ENCODE measurements around the gene LRP1. TPM values are rescaled to one million over a fixed set of nuclear protein-coding genes. Genes with fewer than 3 reads are reported as not detected.

The LRP1 gene
- total RNA-seq, 1 donor from 2014 or later, result 221 TPM

DNA sequence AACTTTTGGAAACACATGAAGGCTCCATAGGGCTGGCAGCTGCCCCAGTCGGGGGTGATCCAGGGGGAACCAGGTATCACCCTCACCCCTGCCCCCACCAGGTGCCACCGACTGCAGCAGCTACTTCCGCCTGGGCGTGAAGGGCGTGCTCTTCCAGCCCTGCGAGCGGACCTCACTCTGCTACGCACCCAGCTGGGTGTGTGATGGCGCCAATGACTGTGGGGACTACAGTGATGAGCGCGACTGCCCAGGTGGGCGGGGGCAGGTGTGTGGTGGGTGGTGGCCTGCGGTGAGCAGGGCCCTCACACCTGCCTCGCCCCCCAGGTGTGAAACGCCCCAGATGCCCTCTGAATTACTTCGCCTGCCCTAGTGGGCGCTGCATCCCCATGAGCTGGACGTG, 66.0 kb downstream of the LRP1 start:
- DNase-seq, result no peak

DNA sequence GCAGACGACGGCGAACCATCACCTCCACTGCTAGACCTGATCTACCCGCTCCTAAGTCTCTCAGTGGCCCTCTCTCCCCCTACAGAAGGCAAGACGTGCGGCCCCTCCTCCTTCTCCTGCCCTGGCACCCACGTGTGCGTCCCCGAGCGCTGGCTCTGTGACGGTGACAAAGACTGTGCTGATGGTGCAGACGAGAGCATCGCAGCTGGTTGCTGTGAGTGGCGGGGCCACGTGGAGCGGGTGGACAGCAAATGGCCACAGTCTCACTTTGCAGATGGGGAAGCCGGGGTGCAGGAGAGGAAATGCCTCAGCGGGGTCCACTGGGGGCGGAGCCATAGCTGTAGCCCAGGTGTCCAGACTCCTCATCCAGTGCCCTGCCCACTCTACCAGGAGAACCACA, 66.9 kb downstream of the LRP1 start:
- DNase-seq, result no peak

DNA sequence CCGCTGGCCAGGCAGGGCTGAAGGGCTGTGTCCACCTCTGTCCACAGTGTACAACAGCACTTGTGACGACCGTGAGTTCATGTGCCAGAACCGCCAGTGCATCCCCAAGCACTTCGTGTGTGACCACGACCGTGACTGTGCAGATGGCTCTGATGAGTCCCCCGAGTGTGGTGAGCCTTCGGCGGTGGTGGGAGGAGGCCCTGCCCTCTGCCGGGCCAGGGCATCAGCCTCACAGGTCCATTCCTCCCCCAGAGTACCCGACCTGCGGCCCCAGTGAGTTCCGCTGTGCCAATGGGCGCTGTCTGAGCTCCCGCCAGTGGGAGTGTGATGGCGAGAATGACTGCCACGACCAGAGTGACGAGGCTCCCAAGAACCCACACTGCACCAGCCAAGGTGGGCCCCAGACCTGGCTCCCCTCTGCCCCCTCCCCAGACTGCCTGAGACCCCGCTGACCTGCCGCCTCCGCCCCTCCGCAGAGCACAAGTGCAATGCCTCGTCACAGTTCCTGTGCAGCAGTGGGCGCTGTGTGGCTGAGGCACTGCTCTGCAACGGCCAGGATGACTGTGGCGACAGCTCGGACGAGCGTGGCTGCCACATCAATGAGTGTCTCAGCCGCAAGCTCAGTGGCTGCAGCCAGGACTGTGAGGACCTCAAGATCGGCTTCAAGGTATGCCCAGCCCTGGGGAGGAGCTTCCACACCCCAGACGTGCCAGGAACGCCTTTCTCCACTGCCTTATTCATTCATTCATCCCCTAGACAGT, 67.5 kb downstream of the LRP1 start:
- no peak for DNase-seq

DNA sequence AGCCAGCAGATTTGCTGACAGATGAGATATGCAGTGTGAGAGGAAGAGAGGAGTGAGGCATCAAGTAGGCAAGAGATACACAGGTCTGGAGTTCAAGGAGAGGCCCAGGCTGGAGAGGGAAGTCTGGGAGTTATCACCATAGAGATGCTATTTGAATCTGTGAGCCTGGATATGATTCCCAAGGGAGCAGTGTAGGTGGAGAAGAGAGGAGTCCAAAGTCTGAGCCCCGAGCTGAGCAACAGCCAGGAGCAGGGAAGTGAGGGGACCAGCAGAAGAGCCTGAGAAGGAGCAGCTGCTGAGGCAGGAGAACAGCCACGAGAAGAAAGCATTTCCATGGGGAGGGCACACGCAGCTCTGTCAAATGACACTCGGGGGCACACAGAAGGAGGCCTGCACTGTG, 68.2 kb downstream of the LRP1 start:
- no peak for DNase-seq

DNA sequence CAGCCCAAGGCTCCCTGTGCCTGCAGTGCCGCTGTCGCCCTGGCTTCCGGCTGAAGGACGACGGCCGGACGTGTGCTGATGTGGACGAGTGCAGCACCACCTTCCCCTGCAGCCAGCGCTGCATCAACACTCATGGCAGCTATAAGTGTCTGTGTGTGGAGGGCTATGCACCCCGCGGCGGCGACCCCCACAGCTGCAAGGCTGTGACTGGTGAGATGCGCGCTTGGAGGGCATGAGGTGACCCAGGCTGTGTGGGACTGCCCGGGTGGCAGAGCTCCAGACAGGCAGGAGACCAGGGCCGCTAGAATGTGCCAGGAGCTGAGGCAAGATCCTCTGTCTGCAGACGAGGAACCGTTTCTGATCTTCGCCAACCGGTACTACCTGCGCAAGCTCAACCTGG, 68.7 kb downstream of the LRP1 start:
- DNase-seq, result no peak

DNA sequence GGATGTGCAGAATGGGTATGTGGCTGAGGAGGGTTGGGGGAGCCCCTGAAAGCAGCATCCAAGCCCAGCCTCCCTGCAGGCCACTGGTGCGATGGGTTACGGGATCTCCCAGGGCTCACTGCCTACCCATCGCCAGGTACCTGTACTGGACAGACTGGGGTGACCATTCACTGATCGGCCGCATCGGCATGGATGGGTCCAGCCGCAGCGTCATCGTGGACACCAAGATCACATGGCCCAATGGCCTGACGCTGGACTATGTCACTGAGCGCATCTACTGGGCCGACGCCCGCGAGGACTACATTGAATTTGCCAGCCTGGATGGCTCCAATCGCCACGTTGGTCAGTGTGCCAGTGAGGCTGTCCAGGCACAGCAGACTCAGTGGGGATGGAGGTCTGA, 70.0 kb downstream of the LRP1 start:
- DNase-seq, result no peak

DNA sequence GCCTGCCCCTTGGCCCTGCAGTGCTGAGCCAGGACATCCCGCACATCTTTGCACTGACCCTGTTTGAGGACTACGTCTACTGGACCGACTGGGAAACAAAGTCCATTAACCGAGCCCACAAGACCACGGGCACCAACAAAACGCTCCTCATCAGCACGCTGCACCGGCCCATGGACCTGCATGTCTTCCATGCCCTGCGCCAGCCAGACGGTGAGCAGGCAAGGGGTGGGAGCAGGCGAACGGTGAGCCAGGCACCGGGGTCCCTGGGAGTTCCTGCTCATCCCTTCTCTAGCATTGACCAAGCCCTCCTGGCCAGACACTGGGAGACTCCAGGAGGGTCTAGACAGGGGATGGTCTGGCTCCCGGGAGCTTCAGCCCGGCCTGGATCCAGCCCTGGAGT, 70.9 kb downstream of the LRP1 start:
- no peak for DNase-seq

DNA sequence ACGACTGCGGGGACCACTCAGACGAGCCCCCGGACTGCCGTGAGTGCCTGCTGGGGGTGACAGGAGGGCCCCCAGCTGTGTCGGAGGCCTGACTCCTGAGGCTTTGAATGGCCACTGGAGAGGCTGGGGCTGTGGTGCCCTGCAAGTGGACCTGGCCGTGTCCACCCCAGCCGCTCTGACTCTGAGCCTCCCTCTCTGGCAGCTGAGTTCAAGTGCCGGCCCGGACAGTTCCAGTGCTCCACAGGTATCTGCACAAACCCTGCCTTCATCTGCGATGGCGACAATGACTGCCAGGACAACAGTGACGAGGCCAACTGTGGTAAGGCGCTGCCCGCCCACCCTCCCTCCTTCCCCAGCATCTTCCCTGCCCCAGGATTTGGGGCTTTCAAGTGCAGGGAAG, 72.2 kb downstream of the LRP1 start:
- DNase-seq, result no peak

DNA sequence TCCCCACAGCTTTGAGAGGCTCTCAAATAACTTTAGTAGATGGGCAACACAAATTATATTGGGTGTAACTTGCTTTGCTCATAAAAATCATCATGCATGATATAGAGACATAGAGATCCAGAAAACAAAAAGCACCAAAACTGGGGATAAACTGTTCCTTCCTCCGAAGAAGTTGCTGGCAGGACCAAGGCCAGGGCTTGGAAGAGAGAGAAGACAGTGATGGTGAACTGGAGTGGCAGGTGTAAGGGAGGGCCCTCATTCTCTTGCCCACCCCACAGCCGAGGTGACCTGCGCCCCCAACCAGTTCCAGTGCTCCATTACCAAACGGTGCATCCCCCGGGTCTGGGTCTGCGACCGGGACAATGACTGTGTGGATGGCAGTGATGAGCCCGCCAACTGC, 72.9 kb downstream of the LRP1 start:
- no peak for DNase-seq

DNA sequence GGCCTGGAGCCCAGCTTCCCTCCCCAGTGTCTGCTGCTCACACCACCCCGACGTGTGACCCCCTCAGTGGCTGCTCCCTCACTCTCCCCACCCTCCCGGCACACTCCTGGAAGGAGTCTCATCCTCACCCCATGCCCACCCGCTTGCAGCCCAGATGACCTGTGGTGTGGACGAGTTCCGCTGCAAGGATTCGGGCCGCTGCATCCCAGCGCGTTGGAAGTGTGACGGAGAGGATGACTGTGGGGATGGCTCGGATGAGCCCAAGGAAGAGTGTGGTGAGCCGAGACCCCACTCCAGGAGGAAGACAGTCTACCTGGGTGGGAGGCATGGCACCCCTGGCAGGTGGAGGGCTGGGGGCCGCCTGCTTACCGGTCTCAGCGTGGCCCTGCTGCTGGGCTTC, 73.3 kb downstream of the LRP1 start:
- no peak for DNase-seq

DNA sequence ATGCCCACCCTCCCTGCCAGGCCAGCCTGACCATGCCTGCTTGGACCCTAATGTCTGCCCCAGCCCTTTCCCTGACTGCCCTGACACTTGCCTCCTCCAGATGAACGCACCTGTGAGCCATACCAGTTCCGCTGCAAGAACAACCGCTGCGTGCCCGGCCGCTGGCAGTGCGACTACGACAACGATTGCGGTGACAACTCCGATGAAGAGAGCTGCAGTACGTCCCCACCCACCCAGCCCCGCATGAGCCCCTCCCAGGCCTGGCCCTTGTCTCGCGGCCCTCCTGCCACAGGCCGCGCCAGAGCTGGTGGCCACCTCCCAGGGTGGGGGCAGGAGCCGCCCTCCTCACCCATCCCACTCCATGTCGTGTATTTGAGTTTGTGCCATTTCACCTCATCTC, 74.0 kb downstream of the LRP1 start:
- DNase-seq, result no peak

DNA sequence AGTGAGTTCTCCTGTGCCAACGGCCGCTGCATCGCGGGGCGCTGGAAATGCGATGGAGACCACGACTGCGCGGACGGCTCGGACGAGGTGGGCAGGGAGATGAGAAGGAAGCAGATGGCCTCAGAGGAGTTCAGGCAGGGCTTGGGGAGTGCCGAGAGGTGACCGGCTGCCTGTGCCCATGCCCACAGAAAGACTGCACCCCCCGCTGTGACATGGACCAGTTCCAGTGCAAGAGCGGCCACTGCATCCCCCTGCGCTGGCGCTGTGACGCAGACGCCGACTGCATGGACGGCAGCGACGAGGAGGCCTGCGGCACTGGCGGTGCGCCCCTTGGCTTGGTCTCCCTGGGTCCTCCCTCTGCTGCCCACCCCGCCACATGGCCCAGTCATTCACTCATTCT, 74.9 kb downstream of the LRP1 start:
- DNase-seq, result no peak

DNA sequence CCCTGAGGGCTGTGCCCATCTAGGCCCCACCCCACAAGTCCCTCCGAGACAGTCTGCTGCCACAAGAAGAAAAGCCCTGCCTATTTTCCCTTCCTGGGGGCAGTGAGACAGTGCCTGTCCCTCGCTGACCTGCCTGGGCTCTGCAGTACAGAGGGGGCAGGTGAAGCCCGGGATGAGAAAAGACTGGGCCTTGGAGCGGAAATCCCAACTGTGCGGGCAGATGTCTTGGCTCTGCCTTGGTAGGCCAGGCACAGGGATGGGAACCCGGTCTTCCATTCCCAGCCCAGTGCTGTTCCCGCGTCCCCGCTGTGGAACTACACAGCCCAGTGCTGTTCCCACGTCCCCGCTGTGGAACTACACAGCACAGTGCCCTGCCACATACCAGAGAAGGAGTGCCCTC, 75.5 kb downstream of the LRP1 start:
- no peak for DNase-seq

DNA sequence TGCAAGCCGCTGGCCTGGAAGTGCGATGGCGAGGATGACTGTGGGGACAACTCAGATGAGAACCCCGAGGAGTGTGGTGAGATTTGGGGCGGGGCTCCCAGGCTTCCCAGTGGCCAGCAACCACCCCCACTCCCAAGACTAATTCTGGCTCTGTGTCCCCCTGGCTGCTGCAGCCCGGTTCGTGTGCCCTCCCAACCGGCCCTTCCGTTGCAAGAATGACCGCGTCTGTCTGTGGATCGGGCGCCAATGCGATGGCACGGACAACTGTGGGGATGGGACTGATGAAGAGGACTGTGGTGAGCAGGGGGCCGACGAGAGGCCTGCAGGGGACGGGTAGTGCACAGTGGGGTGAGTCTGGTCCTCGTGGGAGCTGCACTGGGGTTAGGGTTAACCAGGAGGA, 76.2 kb downstream of the LRP1 start:
- DNase-seq, result no peak

DNA sequence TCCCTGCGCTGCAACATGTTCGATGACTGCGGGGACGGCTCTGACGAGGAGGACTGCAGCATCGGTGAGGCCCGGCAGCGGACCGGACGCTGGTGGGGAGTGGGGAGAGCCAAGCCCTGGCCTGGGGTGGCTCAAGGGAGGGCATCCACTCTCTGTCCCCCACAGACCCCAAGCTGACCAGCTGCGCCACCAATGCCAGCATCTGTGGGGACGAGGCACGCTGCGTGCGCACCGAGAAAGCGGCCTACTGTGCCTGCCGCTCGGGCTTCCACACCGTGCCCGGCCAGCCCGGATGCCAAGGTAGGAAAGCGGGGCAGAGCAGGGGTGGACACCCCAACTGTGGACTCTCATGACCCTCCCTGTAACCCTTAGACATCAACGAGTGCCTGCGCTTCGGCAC, 76.9 kb downstream of the LRP1 start:
- no peak for DNase-seq

DNA sequence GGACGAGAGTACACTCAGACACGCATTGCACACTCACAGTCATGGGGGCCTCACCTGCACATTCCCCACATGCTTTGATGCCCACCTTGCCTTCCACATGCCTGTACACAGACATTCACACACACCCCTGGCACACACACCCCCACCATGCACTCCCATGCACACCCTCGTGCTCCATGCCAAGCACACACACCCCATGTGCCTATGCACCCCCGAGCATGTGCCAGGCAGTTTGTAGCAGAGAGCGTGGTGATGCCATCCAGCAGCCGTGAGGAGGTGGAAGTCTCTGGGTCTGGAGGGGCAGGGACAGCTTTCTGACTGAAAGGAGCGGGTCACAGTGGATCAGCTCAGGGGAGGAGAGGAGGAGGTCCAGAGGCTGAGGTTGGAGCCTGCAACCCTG, 77.6 kb downstream of the LRP1 start:
- no peak for DNase-seq

DNA sequence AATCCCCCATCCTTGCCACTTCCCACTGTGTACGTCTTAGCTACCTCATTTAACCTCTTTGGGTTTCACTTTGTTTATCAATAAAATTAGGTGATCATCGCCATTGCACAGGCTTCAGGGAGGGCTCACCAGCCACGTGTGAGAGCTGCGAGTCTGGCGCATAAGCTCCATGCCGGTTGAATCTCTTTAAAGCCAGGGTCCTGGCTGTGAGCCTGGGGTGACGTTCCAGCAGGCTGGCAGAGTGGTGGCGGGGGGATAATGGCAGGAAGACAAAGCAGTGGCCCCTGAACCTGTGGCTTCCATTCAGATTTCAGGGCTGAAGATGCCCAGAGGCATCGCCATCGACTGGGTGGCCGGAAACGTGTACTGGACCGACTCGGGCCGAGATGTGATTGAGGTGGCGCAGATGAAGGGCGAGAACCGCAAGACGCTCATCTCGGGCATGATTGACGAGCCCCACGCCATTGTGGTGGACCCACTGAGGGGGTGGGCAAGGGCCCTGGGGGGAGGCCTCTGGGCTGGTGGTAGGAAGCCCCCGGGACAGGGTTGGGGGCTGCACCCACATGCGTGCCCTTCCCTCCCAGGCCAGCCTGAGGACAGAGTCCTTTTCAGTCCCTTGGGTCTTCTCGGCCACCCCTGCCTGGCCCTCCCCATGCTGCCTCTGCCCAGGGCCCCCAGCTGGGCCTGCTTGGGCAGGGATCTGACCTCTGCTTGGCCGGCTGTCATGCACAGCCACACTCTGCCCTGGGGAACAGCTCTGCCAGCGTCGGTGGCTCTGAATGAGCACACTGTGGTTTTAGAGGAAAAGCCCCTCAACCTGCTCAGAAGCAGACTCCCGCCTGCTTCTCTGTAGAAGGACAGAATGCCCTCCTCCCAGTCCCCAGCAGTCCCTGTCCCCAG, 79.7 kb downstream of the LRP1 start:
- no peak for DNase-seq

DNA sequence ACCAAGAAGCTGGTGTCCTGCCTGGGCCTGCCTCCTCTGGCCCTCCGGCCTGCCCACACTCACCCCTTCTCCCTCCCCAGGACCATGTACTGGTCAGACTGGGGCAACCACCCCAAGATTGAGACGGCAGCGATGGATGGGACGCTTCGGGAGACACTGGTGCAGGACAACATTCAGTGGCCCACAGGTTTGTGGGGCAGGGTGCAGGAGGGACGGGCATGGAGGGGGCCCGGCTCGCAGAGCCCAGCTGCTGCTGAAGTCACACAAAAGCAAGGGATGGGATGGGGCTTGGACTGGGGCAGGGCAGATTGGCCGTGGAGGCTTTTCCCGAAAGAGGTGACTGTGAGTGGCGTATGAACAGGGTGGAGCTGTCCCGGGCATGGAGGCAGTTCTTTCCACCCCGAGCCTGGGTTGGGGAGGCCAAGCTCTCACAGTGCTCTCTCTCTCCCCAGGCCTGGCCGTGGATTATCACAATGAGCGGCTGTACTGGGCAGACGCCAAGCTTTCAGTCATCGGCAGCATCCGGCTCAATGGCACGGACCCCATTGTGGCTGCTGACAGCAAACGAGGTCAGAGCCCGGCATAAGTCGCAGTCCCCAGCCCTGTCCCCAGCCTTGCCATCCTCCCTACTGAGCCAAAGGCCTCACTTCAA, 80.5 kb downstream of the LRP1 start:
- DNase-seq, result no peak

DNA sequence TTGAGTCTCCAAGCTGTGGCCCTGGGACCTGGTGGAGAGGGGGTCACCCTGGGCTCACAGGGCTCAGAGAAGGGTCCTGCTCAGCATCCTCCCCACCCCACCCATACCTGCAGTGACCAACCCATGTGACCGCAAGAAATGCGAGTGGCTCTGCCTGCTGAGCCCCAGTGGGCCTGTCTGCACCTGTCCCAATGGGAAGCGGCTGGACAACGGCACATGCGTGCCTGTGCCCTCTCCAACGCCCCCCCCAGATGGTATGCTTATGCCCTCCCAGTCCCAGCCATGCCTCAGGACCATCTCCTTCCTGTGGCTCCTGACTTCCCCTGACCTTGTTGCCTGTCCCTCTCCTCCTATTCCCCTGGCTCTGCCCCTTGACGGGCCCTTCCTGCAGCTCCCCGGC, 81.6 kb downstream of the LRP1 start:
- no peak for DNase-seq

DNA sequence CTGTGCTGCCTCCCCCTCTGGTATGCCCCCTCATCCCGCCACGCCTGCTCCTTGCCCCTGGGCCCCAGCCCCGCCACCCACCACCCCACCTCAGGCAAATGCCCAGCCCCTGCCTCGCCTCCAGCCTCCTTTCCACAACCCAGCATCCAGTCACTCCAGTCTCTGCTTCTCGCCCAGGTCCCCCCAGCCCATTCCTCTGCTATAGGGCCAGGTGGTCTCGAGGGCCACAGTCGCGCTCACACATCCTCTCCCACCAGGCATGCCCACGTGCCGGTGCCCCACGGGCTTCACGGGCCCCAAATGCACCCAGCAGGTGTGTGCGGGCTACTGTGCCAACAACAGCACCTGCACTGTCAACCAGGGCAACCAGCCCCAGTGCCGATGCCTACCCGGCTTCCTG, 82.2 kb downstream of the LRP1 start:
- no peak for DNase-seq

DNA sequence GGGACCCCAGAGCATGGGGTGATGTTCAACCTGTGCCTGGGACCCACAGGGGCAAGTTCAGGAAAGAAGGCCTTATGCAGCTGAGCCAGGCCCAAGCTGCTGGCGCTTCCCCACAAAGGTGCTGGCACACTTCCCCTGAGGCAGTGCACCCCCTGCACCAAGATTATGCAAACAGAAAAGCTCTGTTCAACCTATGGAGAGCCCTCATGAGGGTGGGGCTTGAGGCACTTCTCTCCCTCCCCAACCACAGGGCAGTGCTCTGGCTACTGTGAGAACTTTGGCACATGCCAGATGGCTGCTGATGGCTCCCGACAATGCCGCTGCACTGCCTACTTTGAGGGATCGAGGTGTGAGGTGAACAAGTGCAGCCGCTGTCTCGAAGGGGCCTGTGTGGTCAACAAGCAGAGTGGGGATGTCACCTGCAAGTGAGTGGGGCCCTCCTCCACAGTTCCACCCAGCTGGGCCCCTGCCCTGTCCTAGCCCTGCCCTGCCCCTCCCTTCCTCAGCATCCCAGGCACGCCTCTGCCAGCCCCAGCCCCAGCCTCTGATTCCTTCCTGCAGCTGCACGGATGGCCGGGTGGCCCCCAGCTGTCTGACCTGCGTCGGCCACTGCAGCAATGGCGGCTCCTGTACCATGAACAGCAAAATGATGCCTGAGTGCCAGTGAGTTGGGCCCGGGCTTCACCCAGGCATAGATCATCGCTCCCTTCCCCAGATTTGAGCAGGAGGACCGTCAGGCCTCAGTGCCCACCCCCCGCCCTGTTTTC, 82.8 kb downstream of the LRP1 start:
- DNase-seq, result no peak
